Activated CD8-positive, alpha-beta memory T cell treated with anti-CD3 and anti-CD28 coated beads for 4 hours (primary cell): Measurements from ENCODE around the gene STEAP4.

Experiments used
- DNase-seq, 2 donors: peaks; one replicate each; pipeline ENCODE4 v3.0.0-alpha.2; 2020; ENCODE audit warnings: low read depth in 2 of 2

The STEAP4 gene

GRCh38 chr7:88306590-88307048 is at the start of gene STEAP4:
STEAP4 (minus strand) TSS chr7:88306894; CDS start chr7:88284269, 22,625 bp downstream.
- DNase-seq: no peak

GRCh38 chr7:88355011-88355410 is 48.3 kb upstream of the STEAP4 start:
- DNase-seq: no peak

GRCh38 chr7:88350118-88350517 is 43.4 kb upstream of the STEAP4 start:
- DNase-seq: no peak

GRCh38 chr7:88347517-88347916 is 40.8 kb upstream of the STEAP4 start:
- no peak for DNase-seq

GRCh38 chr7:88347090-88347489 is 40.4 kb upstream of the STEAP4 start:
- DNase-seq: no peak

GRCh38 chr7:88346357-88346756 is 39.7 kb upstream of the STEAP4 start:
- no peak for DNase-seq

GRCh38 chr7:88344956-88345832 is 38.5 kb upstream of the STEAP4 start:
- no peak for DNase-seq

- no peak for DNase-seq
Observed at GRCh38 chr7:88344271-88344670, 37.6 kb upstream of the STEAP4 start.

- no peak for DNase-seq
Observed at GRCh38 chr7:88339195-88339922, 32.7 kb upstream of the STEAP4 start.

- DNase-seq: no peak
Observed at GRCh38 chr7:88338503-88338902, 31.8 kb upstream of the STEAP4 start.

GRCh38 chr7:88337572-88337971 is 30.9 kb upstream of the STEAP4 start:
- DNase-seq: no peak

- DNase-seq: no peak
Observed at GRCh38 chr7:88331322-88331721, 24.6 kb upstream of the STEAP4 start.

GRCh38 chr7:88329532-88330463 is 23.1 kb upstream of the STEAP4 start:
- no peak for DNase-seq

GRCh38 chr7:88328787-88329186 is 22.1 kb upstream of the STEAP4 start:
- no peak for DNase-seq

GRCh38 chr7:88324699-88325098 is 18.0 kb upstream of the STEAP4 start:
- DNase-seq: no peak

- DNase-seq: no peak
Observed at GRCh38 chr7:88322151-88322550, 15.5 kb upstream of the STEAP4 start.

- DNase-seq: no peak
Observed at GRCh38 chr7:88321694-88322093, 15.0 kb upstream of the STEAP4 start.

GRCh38 chr7:88318196-88318595 is 11.5 kb upstream of the STEAP4 start:
- DNase-seq: no peak

GRCh38 chr7:88317422-88317821 is 10.7 kb upstream of the STEAP4 start:
- no peak for DNase-seq

GRCh38 chr7:88316456-88316855 is 9.8 kb upstream of the STEAP4 start:
- DNase-seq: no peak

- DNase-seq: no peak
Observed at GRCh38 chr7:88315522-88315921, 8.8 kb upstream of the STEAP4 start.

- no peak for DNase-seq
Observed at GRCh38 chr7:88314061-88314491, 7.4 kb upstream of the STEAP4 start.
